Kidney glomerular epithelial cell (primary cell): Measurements from ENCODE around the gene CLCNKB.
"Not testable (repeated sequence)": the region's sequence is repeated elsewhere in the genome, so short reads cannot be mapped to it uniquely, and the experiment has no call there.

Source experiments
- DNase-seq: peaks from one replicate; lab custom pipeline; 2025; lab: John Stamatoyannopoulos, UW

The CLCNKB gene

DNA sequence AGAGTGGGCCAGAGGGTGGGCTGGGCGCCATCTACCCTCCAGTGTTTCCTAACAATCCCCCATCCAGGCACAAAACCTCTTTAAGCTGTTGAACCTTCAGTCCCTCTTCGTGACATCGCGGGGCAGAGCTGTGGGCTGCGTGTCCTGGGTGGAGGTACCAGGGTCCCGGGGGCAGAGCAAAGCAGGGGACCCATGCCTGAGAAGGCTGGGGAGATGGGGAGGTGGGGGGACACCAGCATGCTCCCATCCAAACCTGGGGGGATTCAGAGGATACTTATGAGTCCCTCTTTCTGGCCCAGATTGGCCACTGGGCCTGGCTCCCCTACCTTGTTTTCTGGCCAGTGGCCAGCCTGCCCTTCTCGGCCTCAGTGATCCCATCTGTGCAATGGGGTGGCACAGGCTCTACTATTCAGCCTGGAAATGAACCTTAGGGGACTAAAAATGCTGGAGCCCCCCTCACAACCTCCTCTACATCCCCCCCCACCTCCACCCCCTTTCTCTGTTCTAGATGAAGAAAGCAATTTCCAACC lies 10.4 kb upstream of the CLCNKB start:
- DNase-seq, result not testable (repeated sequence)

GRCh38 chr1:16036461-16036860 lies 7.1 kb upstream of the CLCNKB start:
- not testable (repeated sequence) for DNase-seq

- peak; percentile 34 for DNase-seq
These were observed 5.0 kb upstream of the CLCNKB start for GRCh38 chr1:16038620-16038912.

- DNase-seq, result not testable (repeated sequence)
These were observed 3.7 kb upstream of the CLCNKB start for GRCh38 chr1:16039871-16040270.

DNA sequence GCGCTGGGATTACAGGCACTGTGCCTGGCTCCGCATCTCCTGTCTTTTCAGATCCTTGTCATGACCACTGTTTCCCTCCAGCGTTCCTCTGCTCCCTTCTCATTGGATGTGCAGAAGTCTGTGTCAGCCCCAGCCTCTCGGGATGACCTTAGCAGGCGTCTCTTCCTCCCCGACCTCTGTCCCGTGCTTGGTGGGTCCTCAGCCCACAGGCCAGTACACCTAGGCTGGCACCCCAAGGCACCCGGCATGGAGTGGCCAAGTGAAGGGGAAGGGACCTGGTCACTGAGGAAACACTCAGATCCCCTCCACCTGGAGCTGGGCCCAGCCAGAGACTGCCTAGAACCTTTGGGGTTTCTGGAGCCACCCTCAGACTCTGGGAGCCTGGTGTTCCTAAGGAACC lies 2.4 kb upstream of the CLCNKB start:
- DNase-seq, result no peak

DNA sequence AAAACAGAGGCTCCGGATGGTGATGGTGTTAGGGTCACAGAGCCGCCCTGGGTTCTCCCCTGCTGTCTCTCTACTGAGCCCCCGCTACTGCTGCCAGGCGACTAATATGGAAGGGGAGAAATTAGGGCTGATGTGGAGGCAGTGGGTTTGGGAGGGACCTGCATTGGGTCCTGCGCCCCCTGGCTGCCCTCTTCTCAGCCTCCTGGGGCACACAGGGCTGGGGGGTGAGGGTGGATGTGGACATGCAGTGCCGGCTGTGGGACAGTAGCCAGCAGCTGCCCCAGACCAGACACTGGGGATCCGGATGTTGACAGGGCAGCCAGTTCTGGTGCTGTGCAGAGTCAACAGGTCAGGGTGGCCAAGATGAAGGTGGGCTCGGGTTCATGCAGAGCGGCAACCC lies 1.5 kb upstream of the CLCNKB start:
- DNase-seq, result no peak

- not testable (repeated sequence) for DNase-seq
These were observed 928 bp upstream of the CLCNKB start for GRCh38 chr1:16042654-16043053.

DNA sequence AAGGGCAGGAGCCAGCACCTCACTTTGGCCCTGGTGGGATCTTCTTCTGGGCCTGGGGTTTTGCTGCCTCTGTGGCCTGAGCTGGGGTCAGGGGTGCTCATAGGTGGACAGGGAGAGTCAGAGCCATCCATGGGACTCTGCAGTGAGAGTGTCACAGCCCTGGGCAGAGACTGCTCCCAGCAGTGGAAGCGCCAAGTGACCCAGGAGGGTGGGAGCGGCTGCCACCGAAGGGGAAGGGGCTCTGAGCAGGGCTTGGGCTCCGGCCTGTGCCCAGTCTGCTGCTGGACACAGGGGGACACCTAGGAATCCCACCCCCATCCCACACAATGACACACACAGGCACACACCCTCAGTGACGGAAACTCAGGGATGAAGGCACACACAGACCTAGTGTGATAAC lies 368 bp downstream of the CLCNKB start:
- no peak for DNase-seq

- no peak for DNase-seq
These were observed 3.3 kb downstream of the CLCNKB start for GRCh38 chr1:16046842-16047241.

DNA sequence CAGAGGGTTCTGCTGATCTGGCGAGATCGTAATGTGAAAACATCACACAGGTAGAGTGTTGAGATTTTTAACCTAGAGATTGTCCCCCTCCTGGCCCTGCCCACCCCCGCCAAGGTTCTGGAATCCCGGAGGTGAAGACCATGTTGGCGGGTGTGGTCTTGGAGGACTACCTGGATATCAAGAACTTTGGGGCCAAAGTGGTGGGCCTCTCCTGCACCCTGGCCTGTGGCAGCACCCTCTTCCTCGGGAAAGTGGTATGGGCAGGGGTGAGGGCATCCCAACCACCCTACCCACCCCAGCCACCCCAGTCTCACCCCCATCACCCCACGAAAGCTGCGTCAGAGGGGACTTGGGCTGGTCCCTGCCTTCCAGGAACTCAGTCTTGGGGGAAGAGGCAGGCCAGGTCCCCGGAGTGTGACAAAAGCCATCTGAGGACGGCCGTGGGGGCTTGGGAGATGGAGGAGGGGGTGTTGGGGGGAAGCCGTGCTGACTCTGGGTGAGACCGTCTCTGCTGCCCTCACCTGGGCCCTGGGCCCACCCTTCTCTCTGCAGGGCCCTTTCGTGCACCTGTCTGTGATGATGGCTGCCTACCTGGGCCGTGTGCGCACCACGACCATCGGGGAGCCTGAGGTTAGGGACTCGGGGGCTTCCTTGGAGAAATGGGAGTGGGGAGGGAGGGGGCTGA lies 4.4 kb downstream of the CLCNKB start:
- DNase-seq, result no peak

GRCh38 chr1:16048573-16049189 lies 5.1 kb downstream of the CLCNKB start:
- DNase-seq, result no peak

- DNase-seq, result no peak
These were observed 6.7 kb downstream of the CLCNKB start for GRCh38 chr1:16050328-16050727.

DNA sequence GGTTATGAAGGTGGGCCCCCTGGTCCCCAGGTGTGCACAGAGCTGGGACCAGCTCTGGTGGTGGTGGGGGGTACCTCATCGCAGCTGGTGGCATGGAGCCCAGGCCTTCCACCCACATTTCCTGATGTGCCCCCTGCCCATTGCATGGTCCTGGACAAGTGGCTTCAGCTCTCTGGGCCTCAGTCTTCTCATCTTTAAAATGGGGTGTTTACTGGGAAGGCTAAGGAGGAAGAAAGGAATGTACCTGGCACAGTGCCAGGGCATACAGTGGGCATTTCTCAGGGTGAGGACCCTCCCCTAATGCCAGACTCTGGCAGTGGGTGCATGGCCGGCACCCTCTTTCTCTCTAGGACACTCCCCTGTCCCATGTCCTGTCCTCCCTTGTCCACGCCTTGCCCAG lies 7.5 kb downstream of the CLCNKB start:
- DNase-seq, result no peak

DNA sequence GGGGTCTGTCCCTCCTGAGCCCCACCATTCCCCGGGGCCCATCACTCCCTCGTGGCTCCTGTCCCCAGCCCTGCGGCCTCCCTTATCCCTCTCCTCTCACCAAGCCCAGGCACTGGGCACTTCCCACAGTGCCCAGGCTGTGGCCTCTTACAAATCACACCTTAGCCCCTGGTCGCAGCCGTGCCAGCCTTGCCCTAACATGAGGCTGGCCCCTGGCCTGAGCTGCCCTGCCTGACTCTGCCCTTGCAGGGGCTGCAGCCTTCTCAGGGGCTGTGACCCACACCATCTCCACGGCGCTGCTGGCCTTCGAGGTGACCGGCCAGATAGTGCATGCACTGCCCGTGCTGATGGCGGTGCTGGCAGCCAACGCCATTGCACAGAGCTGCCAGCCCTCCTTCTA lies 8.4 kb downstream of the CLCNKB start:
- not testable (repeated sequence) for DNase-seq

DNA sequence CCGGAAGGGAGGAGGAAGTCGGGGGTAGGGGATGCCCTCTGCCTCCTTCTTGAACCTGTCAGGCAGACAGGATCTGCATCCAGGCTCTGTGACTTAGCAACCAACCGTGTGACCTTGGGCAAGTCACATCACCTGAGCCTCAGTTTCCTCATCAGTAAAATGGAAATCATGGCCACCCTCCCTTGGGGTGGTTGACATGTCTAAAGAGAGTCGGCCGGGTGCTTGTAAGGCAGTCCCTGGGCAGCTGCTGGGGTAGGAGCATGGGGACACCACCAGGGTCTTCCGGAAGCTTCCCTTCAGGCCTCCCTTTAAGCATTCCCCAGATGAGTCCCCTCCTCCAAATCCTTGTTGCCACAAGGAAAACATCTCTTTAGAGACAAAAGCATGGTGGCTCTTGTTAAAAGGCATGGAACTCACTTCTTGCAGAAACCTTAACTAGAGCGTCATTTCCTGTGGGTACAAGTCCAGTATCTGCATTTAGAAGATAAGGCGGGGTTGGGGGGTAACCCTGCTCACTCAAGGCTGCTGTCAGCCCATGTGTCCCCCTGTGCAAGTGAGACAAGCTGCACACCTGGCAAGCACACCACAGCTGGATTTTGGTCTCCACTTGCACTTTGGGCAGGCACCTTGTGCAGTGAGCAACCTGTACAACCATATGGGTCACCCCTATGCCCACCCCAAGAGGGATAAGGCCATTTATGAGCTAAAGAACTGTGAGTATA lies 10.4 kb downstream of the CLCNKB start:
- no peak for DNase-seq

DNA sequence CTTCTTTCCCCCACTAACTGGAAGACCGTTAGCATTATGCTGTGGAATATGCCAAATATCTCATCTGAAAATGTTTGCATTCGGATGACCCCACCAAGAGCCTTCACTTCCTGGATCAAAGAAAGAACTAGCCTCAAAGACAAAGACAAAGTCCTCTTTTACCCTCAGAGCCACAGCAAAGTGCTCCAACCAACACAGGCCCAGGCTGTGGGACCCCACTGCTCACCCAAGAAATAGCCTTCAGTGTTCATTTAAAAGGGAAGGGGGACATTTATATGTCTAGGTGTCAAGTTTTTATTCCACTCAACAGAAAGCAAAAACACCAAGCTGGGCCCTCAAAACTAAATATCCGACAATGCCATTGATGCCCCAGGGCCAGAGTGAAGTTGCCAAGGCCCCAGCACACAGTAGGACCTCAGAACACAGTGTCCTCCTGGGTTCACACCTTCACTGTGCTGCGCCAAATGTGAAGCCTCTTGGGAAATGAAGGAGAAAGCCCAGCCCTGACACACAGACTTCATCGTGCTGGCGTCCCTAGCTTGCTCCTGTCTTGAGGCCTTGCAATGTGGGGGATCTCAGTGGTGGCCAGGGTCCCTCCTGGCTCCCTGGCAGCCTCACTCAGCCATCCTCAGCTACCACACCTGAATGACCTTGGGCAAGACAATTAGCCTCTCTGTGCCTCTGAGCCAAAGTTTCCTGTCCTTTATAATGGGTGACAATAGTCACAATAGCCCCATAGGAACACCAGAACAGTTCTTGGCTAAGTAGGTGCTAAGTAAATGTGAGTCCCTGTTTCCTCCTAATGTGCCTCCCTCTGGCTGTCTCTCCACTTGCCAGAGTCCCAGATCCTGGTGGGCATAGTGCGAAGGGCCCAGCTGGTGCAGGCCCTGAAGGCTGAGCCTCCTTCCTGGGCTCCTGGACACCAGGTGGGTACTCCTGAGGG lies 11.3 kb downstream of the CLCNKB start:
- DNase-seq, result no peak

- DNase-seq, result peak; percentile 30
These were observed 12.3 kb downstream of the CLCNKB start for GRCh38 chr1:16055613-16056520.

- not testable (repeated sequence) for DNase-seq
These were observed 12.9 kb downstream of the CLCNKB start for GRCh38 chr1:16056521-16056912.

DNA sequence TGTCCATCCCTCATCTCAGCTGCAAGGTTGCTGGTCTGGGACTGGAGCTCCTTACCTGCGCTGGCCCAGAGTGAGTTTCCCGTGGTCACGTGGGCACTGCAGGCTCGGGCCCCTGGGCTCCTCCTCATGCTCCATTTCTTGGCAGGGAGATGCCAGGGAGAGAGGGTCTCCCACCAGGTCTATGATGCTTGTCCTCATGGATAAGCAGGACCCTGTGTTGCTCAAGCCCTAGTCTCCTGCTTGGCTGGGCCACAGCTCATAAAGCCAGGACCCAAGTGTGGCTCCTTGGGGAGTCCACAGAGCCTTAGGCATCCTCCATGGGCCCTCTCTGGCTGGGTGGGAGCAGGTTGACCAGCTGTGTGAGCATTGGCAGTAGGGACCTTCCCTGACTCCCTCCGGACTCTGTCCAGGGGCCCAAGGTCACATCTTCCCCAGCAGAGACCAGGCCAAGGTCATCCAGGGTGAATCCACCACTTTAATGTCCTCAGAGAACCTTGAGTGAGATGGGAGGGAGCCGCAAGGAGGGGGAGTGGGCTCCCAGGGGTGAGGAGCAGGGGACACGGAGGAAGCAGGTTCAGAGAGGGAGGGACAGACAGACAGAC lies 13.8 kb downstream of the CLCNKB start:
- DNase-seq, result not testable (repeated sequence)

GRCh38 chr1:16058394-16059120 lies 15.0 kb downstream of the CLCNKB start:
- not testable (repeated sequence) for DNase-seq
